Osteoblast (primary cell): ENCODE measurements around the gene GLYATL1B. TPM values are rescaled to one million over a fixed set of nuclear protein-coding genes. Genes with fewer than 3 reads are reported as not detected.
"Not testable (repeated sequence)": the region's sequence is repeated elsewhere in the genome, so short reads cannot be mapped to it uniquely, and the experiment has no call there.

Source experiments
- DNase-seq: peaks from one replicate; pipeline ENCODE4 v3.0.0; 2011; ENCODE audit warnings: low spot score, mixed read lengths; ENCODE audit not compliant: insufficient read length; ENCODE audit errors: missing footprints
- H2AFZ ChIP-seq: 2 replicates; pipeline ENCODE4 v1.6.0; 2011; ENCODE audit warnings: mild to moderate bottlenecking, low read length
- H3K27ac ChIP-seq: 2 replicates; pipeline ENCODE4 v1.5.1; 2011; ENCODE audit warnings: mild to moderate bottlenecking, low read depth, low read length, moderate library complexity
- H3K27me3 ChIP-seq: 2 replicates; pipeline ENCODE4 v1.6.0; 2012; ENCODE audit warnings: mild to moderate bottlenecking, control low read depth, inconsistent platforms, low read length, moderate library complexity; ENCODE audit not compliant: insufficient read depth
- H3K36me3 ChIP-seq: 2 replicates; pipeline ENCODE4 v1.5.1; 2011; ENCODE audit warnings: mild to moderate bottlenecking, low read length, control low read depth, moderate library complexity; ENCODE audit not compliant: insufficient read depth
- H3K4me1 ChIP-seq: 2 replicates; pipeline ENCODE4 v1.5.1; 2011; ENCODE audit warnings: mild to moderate bottlenecking, low read length, control low read depth, moderate library complexity; ENCODE audit not compliant: insufficient read depth
- H3K4me2 ChIP-seq: 2 replicates; pipeline ENCODE4 v1.6.0; 2011; ENCODE audit warnings: mild to moderate bottlenecking, low read length; ENCODE audit not compliant: insufficient read depth
- H3K4me3 ChIP-seq: fragments of 200-600 bp; sonication (generic); 3 replicates; pipeline ENCODE4 v1.5.1; 2012; ENCODE audit warnings: mild to moderate bottlenecking, low read length, inconsistent platforms; ENCODE audit not compliant: insufficient read depth
- H3K79me2 ChIP-seq: 2 replicates; pipeline ENCODE4 v1.6.0; 2012; ENCODE audit warnings: mild to moderate bottlenecking, low read length, control low read depth, inconsistent platforms; ENCODE audit not compliant: insufficient read depth
- H3K9me3 ChIP-seq: 2 replicates; pipeline ENCODE4 v1.5.1; 2011; ENCODE audit warnings: low read depth, low read length, control low read depth
- H4K20me1 ChIP-seq: 2 replicates; pipeline ENCODE4 v1.6.0; 2012; ENCODE audit warnings: mild to moderate bottlenecking, low read length, control low read depth; ENCODE audit not compliant: insufficient read depth
- CTCF ChIP-seq: IDR thresholded peaks from 2 replicates; pipeline ENCODE4 v1.5.1; 2011; ENCODE audit warnings: mild to moderate bottlenecking, low read depth, low read length, moderate library complexity; ENCODE audit errors: extremely low read depth
- total RNA-seq: library from RNA; depleted of rRNA; stranded (reverse); fragments of >200 nt; gene quantifications from 2 replicates; pipeline ENCODE4 v1.2.3, GENCODE V29; 2012

GLYATL1B gene
- not detected in 2 replicates for total RNA-seq

GRCh38 chr11:59086007-59086406 lies at the start of gene GLYATL1B:
TSS of gene GLYATL1B (plus strand) at chr11:59086307. CDS start at chr11:59086307, 0 bp downstream.
- not testable (repeated sequence) for H3K27ac ChIP-seq, H3K27me3 ChIP-seq, H3K4me2 ChIP-seq, H3K4me3 ChIP-seq, H3K36me3 ChIP-seq, H3K9me3 ChIP-seq, H4K20me1 ChIP-seq, H3K79me2 ChIP-seq, H3K4me1 ChIP-seq, DNase-seq, H2AFZ ChIP-seq

- not testable (repeated sequence) for H3K36me3 ChIP-seq, H4K20me1 ChIP-seq, H3K4me3 ChIP-seq, H3K79me2 ChIP-seq, H3K27me3 ChIP-seq, H3K9me3 ChIP-seq, DNase-seq, H3K4me1 ChIP-seq, H2AFZ ChIP-seq, H3K4me2 ChIP-seq, H3K27ac ChIP-seq
These were observed 49.6 kb upstream of the GLYATL1B start for GRCh38 chr11:59036542-59036941.

GRCh38 chr11:59037434-59037833 lies 48.7 kb upstream of the GLYATL1B start:
- H2AFZ ChIP-seq, H3K4me1 ChIP-seq, H3K4me3 ChIP-seq, H3K27ac ChIP-seq, H3K27me3 ChIP-seq, H4K20me1 ChIP-seq, DNase-seq, H3K79me2 ChIP-seq, H3K4me2 ChIP-seq, H3K9me3 ChIP-seq, H3K36me3 ChIP-seq: not testable (repeated sequence)

GRCh38 chr11:59040607-59041006 lies 45.5 kb upstream of the GLYATL1B start:
- Histone ChIP-seq H3K4me3 (no peak overlapping the region), H3K4me1 (no peaks in the 10 kb centered on the region), H3K9me3 (no peaks in the 10 kb centered on the region), H2AFZ (no peak overlapping the region), H3K27me3 (no peaks in the 10 kb centered on the region), H4K20me1 (no peaks in the 10 kb centered on the region), H3K4me2 (no peak overlapping the region), H3K27ac (no peak overlapping the region), H3K79me2 (no peaks in the 10 kb centered on the region), H3K36me3 (no peaks in the 10 kb centered on the region)
- no peak for DNase-seq
- no peak for TF ChIP-seq CTCF

- not testable (repeated sequence) for H3K27ac ChIP-seq
These were observed 34.7 kb upstream of the GLYATL1B start for GRCh38 chr11:59051383-59051782.

GRCh38 chr11:59052355-59052754 lies 33.8 kb upstream of the GLYATL1B start:
- not testable (repeated sequence) for H2AFZ ChIP-seq, H3K27ac ChIP-seq, H3K36me3 ChIP-seq, H3K27me3 ChIP-seq, H3K4me2 ChIP-seq, H3K4me3 ChIP-seq, H3K4me1 ChIP-seq, H4K20me1 ChIP-seq, DNase-seq, H3K9me3 ChIP-seq, H3K79me2 ChIP-seq

More at GRCh38 chr11:59051383-59051782, 34.7 kb upstream of the GLYATL1B start:
- not testable (repeated sequence) for H3K36me3 ChIP-seq, H4K20me1 ChIP-seq, H3K27me3 ChIP-seq, H3K4me2 ChIP-seq, H3K4me1 ChIP-seq, H3K9me3 ChIP-seq, H3K79me2 ChIP-seq, H3K4me3 ChIP-seq, H2AFZ ChIP-seq, DNase-seq
